GM21381 (cell line): ENCODE results near the gene TGM2.
A peak's percentile ranks its signal among the peaks of the same experiment; 100 is the strongest.

Experiments
- ATAC-seq: cut with Tn5 transposase; IDR thresholded peaks from one replicate; pipeline ENCODE4 v1.9.1; 2021; ENCODE audit warnings: mild to moderate bottlenecking, moderate library complexity; ENCODE audit not compliant: unreplicated experiment

Gene TGM2

GRCh38 chr20:38199501-38200390, 34.7 kb upstream of the TGM2 start:
- ATAC-seq = no peak

GRCh38 chr20:38198238-38198861, 33.3 kb upstream of the TGM2 start:
- no peak for ATAC-seq

GRCh38 chr20:38197619-38198018, 32.5 kb upstream of the TGM2 start:
- ATAC-seq = no peak

- ATAC-seq = no peak
These were observed 32.1 kb upstream of the TGM2 start for GRCh38 chr20:38197217-38197616.

- ATAC-seq = no peak
These were observed 31.5 kb upstream of the TGM2 start for GRCh38 chr20:38196592-38196991.

- no peak for ATAC-seq
These were observed 31.0 kb upstream of the TGM2 start for GRCh38 chr20:38196076-38196475.

GRCh38 chr20:38195521-38195920, 30.5 kb upstream of the TGM2 start:
- no peak for ATAC-seq

GRCh38 chr20:38194971-38195504, 30.0 kb upstream of the TGM2 start:
- ATAC-seq = no peak

GRCh38 chr20:38193586-38194105, 28.6 kb upstream of the TGM2 start:
- no peak for ATAC-seq

- no peak for ATAC-seq
These were observed 27.3 kb upstream of the TGM2 start for GRCh38 chr20:38192323-38192885.

- no peak for ATAC-seq
These were observed 26.6 kb upstream of the TGM2 start for GRCh38 chr20:38191654-38192053.

- no peak for ATAC-seq
These were observed 25.9 kb upstream of the TGM2 start for GRCh38 chr20:38190936-38191371.

- ATAC-seq = no peak
These were observed 25.1 kb upstream of the TGM2 start for GRCh38 chr20:38190166-38190565.

- ATAC-seq = no peak
These were observed 22.4 kb upstream of the TGM2 start for GRCh38 chr20:38187517-38187916.

- no peak for ATAC-seq
These were observed 21.7 kb upstream of the TGM2 start for GRCh38 chr20:38186788-38187221.

- ATAC-seq = no peak
These were observed 19.0 kb upstream of the TGM2 start for GRCh38 chr20:38184101-38184500.

GRCh38 chr20:38181971-38182370, 16.9 kb upstream of the TGM2 start:
- ATAC-seq = no peak

- peak; percentile 88 for ATAC-seq
These were observed 16.2 kb upstream of the TGM2 start for GRCh38 chr20:38181207-38181801.

GRCh38 chr20:38180781-38181180, 15.7 kb upstream of the TGM2 start:
- no peak for ATAC-seq

GRCh38 chr20:38179846-38180245, 14.8 kb upstream of the TGM2 start:
- no peak for ATAC-seq

- no peak for ATAC-seq
These were observed 13.5 kb upstream of the TGM2 start for GRCh38 chr20:38178581-38178980.
